Cardiac muscle cell (in vitro differentiated cells and primary cell): Measurements from ENCODE around the gene SYNGAP1. TPM values are rescaled to one million over a fixed set of nuclear protein-coding genes. Genes with fewer than 3 reads are reported as not detected.
A peak's percentile ranks its signal among the peaks of the same experiment; 100 is the strongest.

Source experiments
- DNase-seq, 2 donors: peaks; one replicate each; pipeline versions ENCODE4 v3.0.0 to v3.0.0-alpha.2; 2010 to 2017; ENCODE audit warnings: low read depth in 1 of 2, low spot score in 1 of 2
- H3K27ac ChIP-seq: fragments of 200-600 bp; sonication (generic); 2 replicates; pipeline ENCODE4 v1.5.1; 2016
- H3K27me3 ChIP-seq: fragments of 200-600 bp; sonication (generic); 2 replicates; pipeline ENCODE4 v1.6.0; 2016; ENCODE audit warnings: control low read depth
- H3K36me3 ChIP-seq: fragments of 200-600 bp; sonication (generic); 2 replicates; pipeline ENCODE4 v1.5.1; 2016; ENCODE audit warnings: control low read depth
- H3K4me1 ChIP-seq: fragments of 200-600 bp; sonication (generic); 2 replicates; pipeline ENCODE4 v1.8.1; 2017; ENCODE audit warnings: low read depth, mild to moderate bottlenecking, mixed run types
- H3K4me3 ChIP-seq: fragments of 200-600 bp; sonication (generic); 2 replicates; pipeline ENCODE4 v1.5.1; 2016; ENCODE audit warnings: mild to moderate bottlenecking
- H3K9me3 ChIP-seq: fragments of 200-600 bp; sonication (generic); 2 replicates; pipeline ENCODE4 v1.5.1; 2017; ENCODE audit warnings: low read depth, mild to moderate bottlenecking, control low read depth
- CTCF ChIP-seq: IDR thresholded peaks from 2 replicates; pipeline ENCODE4 v1.5.1; 2012; ENCODE audit warnings: low read depth, mild to moderate bottlenecking, low read length
- polyA plus RNA-seq: library from polyadenylated mRNA; unstranded; fragments of >200 nt; fragmentation: Nextera tagmentation; extraction: Ambion mirVana; gene quantifications from 2 replicates; pipeline ENCODE4 v1.2.1, GENCODE V29; 2016
- total RNA-seq: library from RNA; depleted of rRNA; stranded (reverse); fragments of >200 nt; gene quantifications from 2 replicates; pipeline ENCODE4 v1.2.3, GENCODE V29; 2016

SYNGAP1 gene
- total and polyA plus RNA-seq, 2 experiments from 2014 or later, result 6.8 to 20.2 TPM

GRCh38 chr6:33431880-33432541 lies 12.1 kb downstream of the SYNGAP1 start:
- Histone ChIP-seq H3K27ac (peak overlapping the region; percentile 98), H3K4me1 (peaks cover 55% of the 10 kb centered on the region), H3K36me3 (peaks cover 18% of the 10 kb centered on the region), H3K4me3 (peak overlapping the region; percentile 9), H3K9me3 (no peaks in the 10 kb centered on the region), H3K27me3 (no peaks in the 10 kb centered on the region)
- no peak for DNase-seq
- no peak for TF ChIP-seq CTCF

DNA sequence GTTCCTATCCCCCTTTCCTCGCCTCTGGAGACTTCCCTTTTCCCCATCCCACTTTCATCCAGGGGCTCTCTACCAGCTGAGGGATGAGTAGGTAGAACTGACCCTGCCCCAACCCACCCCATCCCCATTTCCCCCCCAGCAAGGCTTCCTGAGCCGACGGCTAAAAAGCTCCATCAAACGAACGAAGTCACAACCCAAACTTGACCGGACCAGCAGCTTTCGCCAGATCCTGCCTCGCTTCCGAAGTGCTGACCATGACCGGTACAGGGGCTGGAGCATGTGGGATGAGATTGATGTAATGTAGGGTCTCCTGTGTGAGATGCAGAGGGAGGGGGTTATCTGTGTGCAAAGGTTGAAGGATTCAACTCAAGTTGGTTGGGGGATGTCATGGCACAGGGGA lies 12.7 kb downstream of the SYNGAP1 start:
- no peak for TF ChIP-seq CTCF
- Histone ChIP-seq H3K4me1 (peaks cover 51% of the 10 kb centered on the region), H3K36me3 (peaks cover 24% of the 10 kb centered on the region), H3K27me3 (no peaks in the 10 kb centered on the region), H3K27ac (peak overlapping the region; percentile 98), H3K4me3 (peak overlapping the region; percentile 9), H3K9me3 (no peaks in the 10 kb centered on the region)
- no peak for DNase-seq

GRCh38 chr6:33433001-33433543 lies 13.2 kb downstream of the SYNGAP1 start:
- no peak for DNase-seq
- H3K27me3 ChIP-seq, result no peaks in the 10 kb centered on the region

GRCh38 chr6:33433544-33434191 lies 13.8 kb downstream of the SYNGAP1 start:
- peak; percentile 37 to 84 for DNase-seq
- Histone ChIP-seq H3K27ac (peak overlapping the region; percentile 98), H3K36me3 (peaks cover 35% of the 10 kb centered on the region), H3K27me3 (no peaks in the 10 kb centered on the region), H3K9me3 (no peaks in the 10 kb centered on the region), H3K4me3 (peak overlapping the region; percentile 10), H3K4me1 (peaks cover 46% of the 10 kb centered on the region)
- TF ChIP-seq CTCF, result no peak

More at GRCh38 chr6:33433001-33433543, 13.2 kb downstream of the SYNGAP1 start:
- Histone ChIP-seq H3K9me3 (no peaks in the 10 kb centered on the region), H3K36me3 (peaks cover 29% of the 10 kb centered on the region), H3K4me1 (peaks cover 51% of the 10 kb centered on the region), H3K27ac (peak overlapping the region; percentile 98), H3K4me3 (peak overlapping the region; percentile 10)
- no peak for TF ChIP-seq CTCF

DNA sequence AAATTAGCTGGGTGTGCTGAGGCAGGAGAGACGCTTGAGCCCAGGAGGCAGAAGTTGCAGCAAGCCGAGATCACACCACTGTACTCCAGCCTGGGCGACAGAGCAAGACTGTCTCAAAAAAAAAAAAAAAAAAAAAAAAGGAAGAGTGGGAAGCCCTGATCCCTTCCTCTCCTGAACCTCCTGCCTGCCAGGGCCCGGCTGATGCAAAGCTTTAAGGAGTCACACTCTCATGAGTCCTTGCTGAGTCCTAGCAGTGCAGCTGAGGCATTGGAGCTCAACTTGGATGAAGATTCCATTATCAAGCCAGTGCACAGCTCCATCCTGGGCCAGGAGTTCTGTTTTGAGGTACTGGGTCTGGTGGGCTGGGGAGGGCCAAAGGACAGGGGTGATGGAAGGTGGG lies 15.1 kb downstream of the SYNGAP1 start:
- H3K36me3 ChIP-seq, result peaks cover 36% of the 10 kb centered on the region

More for the DNA sequence above, 15.1 kb downstream of the SYNGAP1 start:
- Histone ChIP-seq H3K4me3 (no peak overlapping the region), H3K27ac (no peak overlapping the region), H3K4me1 (peaks cover 40% of the 10 kb centered on the region), H3K27me3 (no peaks in the 10 kb centered on the region), H3K9me3 (no peaks in the 10 kb centered on the region)
- no peak for DNase-seq
- TF ChIP-seq CTCF, result no peak
